Fibroblast of skin of abdomen (primary cell): Measurements from ENCODE around the gene CXCL8.
A peak's percentile ranks its signal among the peaks of the same experiment; 100 is the strongest.

Source experiments
- DNase-seq: peaks from one replicate; pipeline ENCODE4 v3.0.0-alpha.2; 2013

The CXCL8 gene

GRCh38 chr4:73718375-73719373 is 21.7 kb upstream of the CXCL8 start:
- peak; percentile 74 for DNase-seq

GRCh38 chr4:73721435-73721834 is 18.9 kb upstream of the CXCL8 start:
- peak; percentile 87 for DNase-seq

GRCh38 chr4:73721909-73722308 is 18.5 kb upstream of the CXCL8 start:
- peak; percentile 41 for DNase-seq

GRCh38 chr4:73723023-73723422 is 17.3 kb upstream of the CXCL8 start:
- DNase-seq, result no peak

- DNase-seq, result no peak
Observed at GRCh38 chr4:73723928-73724327, 16.4 kb upstream of the CXCL8 start.

- DNase-seq, result no peak
Observed at GRCh38 chr4:73725510-73725909, 14.9 kb upstream of the CXCL8 start.

- peak; percentile 95 for DNase-seq
Observed at GRCh38 chr4:73725985-73726384, 14.4 kb upstream of the CXCL8 start.

GRCh38 chr4:73727685-73728084 is 12.7 kb upstream of the CXCL8 start:
- DNase-seq, result no peak

- DNase-seq, result no peak
Observed at GRCh38 chr4:73728091-73728741, 12.2 kb upstream of the CXCL8 start.

- peak; percentile 84 for DNase-seq
Observed at GRCh38 chr4:73729534-73730165, 10.7 kb upstream of the CXCL8 start.

GRCh38 chr4:73730292-73730691 is 10.1 kb upstream of the CXCL8 start:
- peak; percentile 29 for DNase-seq

- DNase-seq, result no peak
Observed at GRCh38 chr4:73730867-73731266, 9.5 kb upstream of the CXCL8 start.

GRCh38 chr4:73731968-73732610 is 8.3 kb upstream of the CXCL8 start:
- no peak for DNase-seq

- peak; percentile 17 for DNase-seq
Observed at GRCh38 chr4:73732759-73733431, 7.5 kb upstream of the CXCL8 start.

- peak; percentile 65 for DNase-seq
Observed at GRCh38 chr4:73734530-73735001, 5.8 kb upstream of the CXCL8 start.

GRCh38 chr4:73735231-73735630 is 5.1 kb upstream of the CXCL8 start:
- peak; percentile 74 for DNase-seq

GRCh38 chr4:73741031-73741749 is 821 bp downstream of the CXCL8 start:
- DNase-seq, result no peak

GRCh38 chr4:73741750-73742489 is 1.6 kb downstream of the CXCL8 start:
- DNase-seq, result no peak

- no peak for DNase-seq
Observed at GRCh38 chr4:73742490-73743160, 2.3 kb downstream of the CXCL8 start.

GRCh38 chr4:73743281-73743680 is 2.9 kb downstream of the CXCL8 start:
- DNase-seq, result no peak
